Hypothalamus (tissue), 51 donors: ENCODE data around the gene PTPRR.

Source experiments
- DNase-seq, 51 donors: peaks; one replicate each; lab custom pipeline; 2025; lab: John Stamatoyannopoulos, UW

The PTPRR gene

DNA sequence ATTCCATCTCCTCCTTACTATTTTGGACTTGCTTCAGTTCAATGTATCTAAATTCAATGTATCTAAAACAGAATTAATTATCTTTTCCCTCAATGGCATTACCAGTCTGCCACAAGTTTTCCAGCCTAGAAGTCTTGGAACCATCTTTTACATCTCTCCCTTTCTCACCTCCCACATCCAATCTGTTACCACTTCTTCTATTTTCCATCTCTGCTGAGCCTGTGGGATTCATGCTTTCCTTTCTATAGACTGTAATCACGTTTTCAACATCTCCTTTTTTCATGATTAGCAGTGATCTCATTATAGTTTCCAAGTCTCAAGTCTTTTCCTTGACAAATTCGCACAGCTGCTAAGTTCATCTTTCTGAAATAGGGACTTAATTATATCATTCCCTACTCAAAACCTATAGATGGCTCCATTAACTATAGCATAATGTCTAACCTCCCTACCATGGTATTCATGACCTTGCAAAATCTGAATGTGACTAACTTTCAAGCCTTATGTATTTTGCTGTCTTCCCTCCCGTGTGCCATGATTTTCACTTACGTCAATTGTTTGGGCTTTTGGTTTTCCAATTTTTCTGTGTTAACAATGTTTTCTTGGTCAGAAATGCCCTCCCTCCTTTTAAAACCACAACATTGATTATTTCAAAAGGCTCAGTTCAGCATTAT is 262.8 kb downstream of the PTPRR start:
- no peak for DNase-seq

DNA sequence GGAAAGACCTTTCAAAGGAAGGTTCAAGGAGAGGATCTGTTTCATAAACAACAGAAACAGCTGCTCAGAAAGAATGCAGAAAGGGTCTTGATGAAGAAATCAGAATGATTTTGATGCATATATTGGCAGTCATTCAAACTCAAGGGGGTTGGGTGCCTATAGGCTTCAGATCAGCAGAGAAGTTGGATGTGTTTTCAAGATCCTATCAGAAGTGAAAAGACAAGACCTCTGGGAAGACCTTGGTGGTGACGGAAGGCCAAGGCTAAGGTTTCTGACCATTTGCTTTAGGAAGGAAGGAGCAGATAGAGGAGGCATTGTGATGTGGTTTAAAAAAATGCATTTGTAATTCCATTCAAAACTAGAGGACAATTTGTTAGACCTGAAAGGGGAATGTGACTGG is 268.1 kb downstream of the PTPRR start:
- DNase-seq: no peak

- DNase-seq: no peak
Measured at GRCh38 chr12:70648831-70649230, 271.7 kb downstream of the PTPRR start.

GRCh38 chr12:70648191-70648590 is 272.3 kb downstream of the PTPRR start:
- DNase-seq: no peak

GRCh38 chr12:70646850-70647249 is 273.7 kb downstream of the PTPRR start:
- no peak for DNase-seq

DNA sequence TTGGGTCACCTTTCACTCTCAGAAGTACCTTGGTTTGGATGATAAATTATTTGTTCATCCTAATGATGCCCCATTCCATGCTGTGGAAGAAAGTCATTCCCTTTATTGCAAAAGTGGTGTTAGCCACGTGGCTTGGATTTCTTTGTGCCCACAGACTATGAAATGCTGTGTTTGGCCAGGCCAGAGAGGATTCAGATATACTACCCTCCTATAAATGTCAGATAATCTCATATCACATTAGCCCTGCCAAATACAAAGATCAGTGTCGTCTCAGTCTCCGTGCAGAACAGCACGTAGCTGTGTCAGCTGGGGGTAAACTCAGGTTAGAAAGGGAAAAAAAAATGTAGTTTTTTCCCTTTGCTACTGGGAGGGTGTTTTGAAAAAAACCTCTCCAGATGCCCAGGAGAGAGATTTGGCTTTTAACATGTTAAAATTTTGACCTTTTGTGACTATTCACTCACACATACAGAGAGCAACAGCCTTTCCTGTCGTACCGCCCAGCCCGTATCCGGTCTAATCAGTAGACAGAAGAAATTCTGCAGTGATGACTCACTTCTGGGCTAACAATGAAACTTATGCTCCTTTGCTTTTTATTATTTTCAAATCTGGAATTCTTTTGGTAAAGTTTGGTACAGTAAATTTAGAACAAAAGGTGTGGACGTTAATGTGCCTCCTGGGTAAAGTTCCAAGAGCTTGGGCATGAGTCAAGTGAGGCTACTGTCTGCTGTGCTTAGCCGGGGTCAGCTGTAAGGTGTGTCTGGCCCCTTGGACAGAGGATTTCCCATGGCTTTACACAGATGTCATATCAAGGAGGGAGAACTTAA is 274.8 kb downstream of the PTPRR start:
- DNase-seq: no peak

- no peak for DNase-seq
Measured at GRCh38 chr12:70644861-70645260, 275.7 kb downstream of the PTPRR start.

DNA sequence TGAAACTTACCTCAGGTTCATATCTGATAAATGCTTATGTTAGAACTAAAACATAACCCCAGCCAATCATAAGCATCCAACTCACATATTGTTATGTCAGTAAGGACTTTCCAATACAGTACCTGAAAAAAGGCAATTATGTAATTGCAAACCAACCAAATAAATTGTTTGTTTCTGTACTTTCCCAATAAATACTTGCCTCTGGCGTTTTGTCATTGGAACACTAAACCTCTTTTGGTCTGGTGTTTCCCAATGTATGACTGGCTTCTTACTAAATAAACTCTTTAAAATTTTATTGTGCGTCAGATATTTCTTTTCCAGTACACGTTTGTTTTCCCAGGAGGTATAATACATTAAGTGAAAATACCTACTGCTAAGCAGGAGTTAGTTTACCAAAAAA is 276.6 kb downstream of the PTPRR start:
- no peak for DNase-seq

DNA sequence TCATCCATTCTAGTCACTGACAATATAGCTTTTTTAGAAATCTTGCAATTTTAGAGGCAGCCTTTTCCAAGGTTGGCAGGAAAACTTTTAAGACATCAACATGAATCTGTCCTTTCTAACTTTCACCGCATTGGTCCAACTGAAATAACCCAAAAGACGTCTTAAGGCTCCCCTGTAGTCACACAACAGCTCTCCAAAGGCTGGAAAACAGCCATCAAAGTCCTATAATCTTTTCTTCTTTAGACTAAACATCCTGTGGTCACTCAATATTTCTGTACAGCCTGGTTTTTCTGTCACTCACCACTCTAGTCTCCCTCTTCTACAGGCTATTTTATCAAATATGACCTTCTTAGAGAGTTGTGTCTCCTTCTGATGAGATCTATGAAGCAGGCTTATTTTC is 278.8 kb downstream of the PTPRR start:
- no peak for DNase-seq

DNA sequence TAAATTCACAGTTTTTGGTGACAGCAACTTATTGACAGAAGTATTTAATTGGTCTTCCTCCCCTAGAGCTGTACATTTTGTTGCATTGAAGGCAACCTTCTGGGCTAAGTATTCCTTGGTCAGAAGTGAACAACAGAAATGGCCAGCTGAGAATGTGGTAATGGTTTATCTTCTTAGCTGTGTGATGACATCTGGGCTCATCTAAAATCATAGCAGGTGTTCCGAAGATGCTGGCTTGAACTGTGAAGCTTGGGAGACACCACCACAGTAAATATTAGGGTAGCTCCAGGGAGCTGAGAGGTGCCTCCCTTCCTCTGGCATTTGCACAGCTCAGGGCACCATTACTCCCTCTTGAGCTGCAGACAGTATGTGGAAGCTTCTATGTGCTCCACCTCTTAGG is 279.6 kb downstream of the PTPRR start:
- DNase-seq: no peak

DNA sequence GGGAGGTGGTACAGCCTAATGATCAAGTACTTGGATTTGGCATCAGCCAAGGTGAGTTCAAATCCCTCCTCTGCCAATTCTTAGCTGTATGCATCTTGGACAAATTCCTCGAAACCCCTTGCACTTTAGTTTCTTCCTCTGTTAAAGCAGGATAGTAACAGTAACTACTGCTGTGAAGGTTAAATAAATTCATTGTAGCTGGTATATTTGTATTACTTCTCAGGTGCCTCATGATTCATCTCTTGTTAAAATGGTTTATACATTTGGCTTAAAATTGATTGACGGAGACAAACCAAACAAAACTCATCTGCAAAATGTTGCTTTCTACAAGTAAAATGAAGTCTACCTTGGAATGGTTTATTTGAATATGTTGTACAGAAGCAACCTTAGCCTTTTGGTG is 281.0 kb downstream of the PTPRR start:
- DNase-seq: no peak

DNA sequence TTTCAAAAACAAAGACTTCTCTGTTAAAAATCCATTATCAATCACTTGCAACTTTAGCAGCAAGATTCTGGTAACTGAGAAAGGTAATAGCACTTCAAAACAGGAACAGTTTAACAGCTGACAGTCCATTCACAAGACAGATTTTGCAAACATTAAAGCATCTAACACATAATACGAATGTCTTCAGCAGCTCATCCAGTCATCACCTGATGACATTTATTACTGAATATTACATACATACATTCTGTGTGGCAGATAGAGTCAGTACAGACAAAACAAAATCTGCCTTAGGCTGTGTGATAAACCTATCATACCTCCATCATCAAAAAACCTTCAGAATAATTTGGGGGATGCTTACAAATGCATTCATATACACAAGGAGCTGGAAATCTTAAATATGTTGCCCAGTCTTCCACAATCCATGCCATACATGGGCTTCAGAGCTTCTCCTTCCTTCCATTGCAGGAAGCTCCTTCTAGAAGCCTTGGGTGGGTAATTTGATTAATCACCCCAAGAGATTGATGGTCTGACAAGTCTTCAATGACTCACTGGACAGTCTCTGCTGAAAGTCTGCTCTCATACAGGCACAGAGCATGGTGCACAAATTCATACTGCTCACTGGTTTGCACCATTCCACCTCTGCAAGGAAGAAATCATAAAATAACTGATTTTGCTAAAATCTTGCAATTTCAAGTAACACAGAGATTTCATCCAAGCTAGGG is 281.7 kb downstream of the PTPRR start:
- DNase-seq: no peak

DNA sequence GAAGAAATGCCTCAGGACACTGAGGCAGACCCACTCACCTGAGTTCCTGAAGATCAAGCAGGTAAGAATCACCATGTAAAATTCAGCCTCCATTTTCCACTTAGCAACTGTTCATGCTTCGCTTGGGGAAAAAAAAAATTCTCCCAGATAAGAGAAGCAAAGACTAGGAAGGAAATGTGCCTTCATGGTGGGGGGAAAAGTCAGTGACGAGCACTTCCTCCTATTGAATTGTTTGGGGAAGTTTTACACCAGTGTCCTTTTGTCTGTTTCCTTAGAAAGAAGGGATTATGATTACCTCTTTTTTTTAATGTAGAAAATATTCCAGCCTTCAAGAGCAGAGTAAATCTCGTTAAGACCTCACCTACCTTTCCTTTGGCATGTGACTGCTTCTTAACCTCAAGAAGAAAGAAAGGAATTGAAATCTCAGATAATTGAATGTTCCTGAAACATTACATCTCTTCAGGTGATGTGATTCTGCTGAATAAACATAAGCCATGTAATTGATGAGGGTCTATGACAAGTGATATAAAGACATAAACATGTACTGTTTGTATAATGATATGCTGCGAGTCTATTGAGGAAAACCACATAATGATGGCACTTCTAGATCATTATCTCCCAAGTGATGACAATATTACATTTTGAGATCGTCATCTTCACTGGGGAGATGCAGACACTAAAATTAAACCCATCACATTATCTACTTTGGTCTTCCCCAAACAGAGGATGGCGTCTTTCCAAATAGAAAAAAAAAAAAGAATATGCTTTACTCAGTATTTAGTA is 283.0 kb downstream of the PTPRR start, which contains the start of gene PTPRB:
PTPRB (minus strand) TSS at position 127 of the 783 bp plus-strand sequence; CDS start at position 93, 34 bp downstream.
- no peak for DNase-seq

GRCh38 chr12:70635755-70636154 is 284.8 kb downstream of the PTPRR start:
- no peak for DNase-seq

- DNase-seq: no peak
Measured at GRCh38 chr12:70628701-70629480, 291.6 kb downstream of the PTPRR start.

DNA sequence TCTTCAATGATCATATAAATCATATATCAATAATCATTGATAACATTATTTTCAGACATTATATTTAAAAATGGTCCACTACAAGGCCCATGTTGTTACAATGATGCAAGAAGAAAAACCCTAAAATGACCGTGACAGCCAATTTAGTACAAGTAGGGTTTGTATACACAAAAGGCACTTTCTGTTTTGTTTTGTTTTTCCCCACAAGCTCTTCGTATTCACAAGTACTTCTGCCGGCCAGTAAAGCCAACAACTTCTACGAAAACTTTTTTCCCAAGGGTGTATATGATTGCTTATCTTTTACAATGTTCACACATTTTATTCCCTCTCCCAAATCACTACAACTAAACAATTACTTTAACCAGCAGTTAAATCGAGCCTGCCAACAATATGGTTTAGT is 292.9 kb downstream of the PTPRR start:
- no peak for DNase-seq

DNA sequence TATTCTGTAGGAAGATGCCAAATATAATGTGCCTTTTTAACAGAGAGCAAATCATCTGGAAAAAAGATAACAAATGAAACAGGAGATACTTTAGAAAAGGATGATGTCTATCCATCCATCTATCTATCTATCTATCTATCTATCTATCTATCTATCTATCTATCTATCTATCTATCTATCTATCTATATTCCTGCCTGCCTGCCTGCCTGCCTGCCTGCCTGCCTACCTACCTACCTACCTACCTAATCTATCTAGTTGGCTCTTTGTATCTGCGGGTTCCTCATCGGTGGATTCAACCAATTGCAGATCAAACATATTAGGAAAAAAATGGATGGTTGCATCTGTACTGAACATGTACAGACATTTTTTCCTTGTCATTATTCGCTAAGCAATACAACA is 294.4 kb downstream of the PTPRR start:
- no peak for DNase-seq

- no peak for DNase-seq
Measured at GRCh38 chr12:70619471-70620152, 300.9 kb downstream of the PTPRR start.

DNA sequence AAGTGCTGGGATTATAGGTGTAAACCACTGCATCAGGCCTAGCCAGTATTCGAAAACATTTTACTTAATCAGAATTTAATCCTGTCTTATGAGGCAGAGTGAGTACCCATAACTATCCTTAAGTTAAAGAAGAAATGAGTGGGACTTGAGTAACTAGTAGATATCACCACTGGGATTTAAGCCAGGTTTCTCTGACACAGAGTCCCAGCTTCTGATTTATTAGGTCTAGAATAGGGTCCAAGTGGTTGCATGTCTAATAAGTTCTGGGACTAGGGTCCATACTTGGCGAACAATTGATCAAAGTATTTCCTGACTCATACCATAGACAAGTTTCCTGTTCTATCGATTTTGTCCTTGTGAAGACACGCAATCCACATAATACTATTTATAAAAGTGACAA is 302.2 kb downstream of the PTPRR start:
- no peak for DNase-seq
